Measurements from ENCODE around the gene KRTAP12-1. TPM values are rescaled to one million over a fixed set of nuclear protein-coding genes. Genes with fewer than 3 reads are reported as not detected.

KRTAP12-1 gene
- total RNA-seq, 2 donors from 2014 or later = not detected

GRCh38 chr21:44708213-44708865 is 26.4 kb upstream of the KRTAP12-1 start:
- ATAC-seq = no peak
- no peak overlapping the region for H3K4me3 Mint-ChIP-seq
- H3K4me1 Mint-ChIP-seq (ENCODE audit: low read depth in 2 of 2) = peaks cover 5 to 11% of the 10 kb centered on the region in 2 donors
- no peaks in the 10 kb centered on the region for H3K9me3 Mint-ChIP-seq
- no peak overlapping the region for H3K27ac Mint-ChIP-seq
- H3K36me3 Mint-ChIP-seq = peaks cover 9% of the 10 kb centered on the region
- peak; percentile 53 for DNase-seq (ENCODE audit: low spot score)
- peaks cover 33 to 47% of the 10 kb centered on the region in 2 donors for H3K27me3 Mint-ChIP-seq

DNA sequence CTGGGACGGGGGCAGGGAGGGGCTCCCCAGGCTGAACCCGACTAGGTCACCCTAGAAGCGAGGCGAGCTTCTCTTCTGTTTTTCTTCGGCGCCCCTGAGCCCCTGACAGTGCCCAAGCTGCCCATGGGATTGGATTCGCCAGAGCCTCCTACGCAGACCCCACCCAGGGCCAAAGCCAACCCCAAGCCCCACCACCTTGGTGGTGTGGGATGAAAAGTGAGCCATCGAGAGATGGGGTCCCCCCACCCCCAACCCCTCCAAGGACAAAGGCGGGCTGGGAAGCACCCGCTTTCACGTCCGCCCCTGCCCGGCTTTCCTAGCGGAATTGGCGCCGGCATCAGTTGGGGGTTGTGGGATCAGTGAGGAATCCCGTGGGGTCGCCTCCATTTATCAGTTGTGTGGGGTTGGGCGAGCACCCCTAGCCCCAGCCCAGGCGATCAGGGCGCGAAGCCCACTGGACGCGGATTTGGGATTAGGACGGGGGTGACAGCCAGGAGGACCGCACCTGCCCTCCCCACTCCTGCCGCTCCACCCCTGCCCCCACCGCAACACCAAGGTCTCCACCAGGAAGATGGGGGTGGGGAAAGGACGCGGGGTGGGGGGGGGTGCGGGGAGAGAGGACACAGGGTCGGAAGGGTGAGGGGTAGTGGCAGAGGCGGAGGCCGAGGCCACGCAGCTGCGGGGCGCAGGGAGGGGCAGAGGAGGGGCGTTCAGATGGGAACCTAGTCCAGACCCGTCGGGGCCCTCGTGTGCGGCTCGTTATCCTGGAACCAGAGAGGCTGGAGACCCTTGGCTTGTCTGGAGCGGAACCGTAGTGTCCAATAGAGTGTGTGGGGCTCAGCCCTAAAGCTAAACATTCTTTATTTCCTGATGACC is 25.0 kb upstream of the KRTAP12-1 start:
- Mint-ChIP-seq H3K4me1 (ENCODE audit: low read depth in 2 of 2) (peaks cover 5 to 13% of the 10 kb centered on the region in 2 donors), H3K27me3 (peaks cover 45 to 50% of the 10 kb centered on the region in 2 donors), H3K36me3 (peaks cover 9% of the 10 kb centered on the region), H3K4me3 (no peak overlapping the region), H3K9me3 (no peaks in the 10 kb centered on the region), H3K27ac (no peak overlapping the region)
- peak; percentile 38 for DNase-seq (ENCODE audit: low spot score)
- no peak for ATAC-seq

- peaks cover 5 to 13% of the 10 kb centered on the region in 2 donors for H3K4me1 Mint-ChIP-seq (ENCODE audit: low read depth in 2 of 2)
- H3K27ac Mint-ChIP-seq = no peak overlapping the region
- ATAC-seq (no peak), DNase-seq (ENCODE audit: low spot score) (peak; percentile 42)
- peaks cover 49% of the 10 kb centered on the region in 2 donors for H3K27me3 Mint-ChIP-seq
- peaks cover 9% of the 10 kb centered on the region for H3K36me3 Mint-ChIP-seq
- H3K4me3 Mint-ChIP-seq = no peak overlapping the region
- H3K9me3 Mint-ChIP-seq = no peaks in the 10 kb centered on the region
Measured at GRCh38 chr21:44706026-44706705, 24.2 kb upstream of the KRTAP12-1 start.

- peaks cover 52 to 56% of the 10 kb centered on the region in 2 donors for H3K27me3 Mint-ChIP-seq
- no peak for ATAC-seq
- H3K4me3 Mint-ChIP-seq = no peak overlapping the region
- peaks cover 5 to 13% of the 10 kb centered on the region in 2 donors for H3K4me1 Mint-ChIP-seq (ENCODE audit: low read depth in 2 of 2)
- no peak overlapping the region for H3K27ac Mint-ChIP-seq
- no peaks in the 10 kb centered on the region for H3K9me3 Mint-ChIP-seq
- H3K36me3 Mint-ChIP-seq = peaks cover 9% of the 10 kb centered on the region
- DNase-seq (ENCODE audit: low spot score) = peak; percentile 18
Measured at GRCh38 chr21:44704636-44705001, 22.7 kb upstream of the KRTAP12-1 start.

DNA sequence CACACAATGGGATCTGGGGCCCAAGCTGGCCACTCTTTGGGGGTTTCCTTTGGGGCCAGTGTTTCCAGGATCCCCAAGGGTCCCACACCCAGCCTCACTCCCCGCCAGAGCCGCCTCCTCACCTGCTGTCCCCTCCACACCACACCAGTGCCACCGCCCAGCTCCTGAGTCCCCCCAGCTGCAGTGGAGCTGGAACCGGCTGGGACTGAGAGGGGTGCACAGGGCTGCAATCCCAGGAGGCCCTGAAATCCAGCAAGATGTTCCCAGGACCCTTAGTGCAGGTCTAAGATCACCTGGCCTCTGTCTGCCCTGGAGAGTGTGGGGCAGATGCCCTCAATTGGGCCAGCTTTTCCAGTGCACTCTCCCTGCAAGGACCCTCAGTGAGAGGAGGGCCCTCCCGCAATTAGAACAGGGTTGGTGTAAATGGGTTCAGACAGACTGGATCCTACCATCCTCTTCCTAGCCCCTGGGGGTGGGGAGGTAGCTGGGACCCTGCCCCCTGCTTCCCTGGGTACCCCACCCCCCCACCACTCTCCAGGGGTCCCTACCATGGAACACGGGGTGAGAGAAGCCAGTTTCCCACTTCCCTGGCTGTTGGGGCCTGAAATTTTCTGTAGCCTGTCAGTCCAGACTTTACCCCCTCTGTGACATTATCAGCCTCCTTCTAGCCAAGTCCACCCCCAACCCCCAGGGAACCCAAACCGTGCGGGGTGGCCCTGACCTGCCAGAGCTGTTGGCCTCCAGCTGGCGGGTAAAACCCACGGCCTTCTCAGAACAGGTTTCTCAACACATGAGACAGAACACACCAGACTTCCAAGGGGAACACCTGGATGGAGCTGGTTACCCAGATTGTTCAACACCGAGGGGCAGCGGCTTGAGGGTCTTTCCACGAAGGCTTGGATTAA is 22.0 kb upstream of the KRTAP12-1 start:
- Mint-ChIP-seq H3K27me3 (peaks cover 52 to 56% of the 10 kb centered on the region in 2 donors), H3K27ac (no peak overlapping the region), H3K4me1 (ENCODE audit: low read depth in 2 of 2) (peaks cover 5 to 10% of the 10 kb centered on the region in 2 donors), H3K9me3 (no peaks in the 10 kb centered on the region), H3K36me3 (peaks cover 9% of the 10 kb centered on the region), H3K4me3 (no peak overlapping the region)
- DNase-seq (ENCODE audit: low spot score) (peak; percentile 38), ATAC-seq (no peak)

DNA sequence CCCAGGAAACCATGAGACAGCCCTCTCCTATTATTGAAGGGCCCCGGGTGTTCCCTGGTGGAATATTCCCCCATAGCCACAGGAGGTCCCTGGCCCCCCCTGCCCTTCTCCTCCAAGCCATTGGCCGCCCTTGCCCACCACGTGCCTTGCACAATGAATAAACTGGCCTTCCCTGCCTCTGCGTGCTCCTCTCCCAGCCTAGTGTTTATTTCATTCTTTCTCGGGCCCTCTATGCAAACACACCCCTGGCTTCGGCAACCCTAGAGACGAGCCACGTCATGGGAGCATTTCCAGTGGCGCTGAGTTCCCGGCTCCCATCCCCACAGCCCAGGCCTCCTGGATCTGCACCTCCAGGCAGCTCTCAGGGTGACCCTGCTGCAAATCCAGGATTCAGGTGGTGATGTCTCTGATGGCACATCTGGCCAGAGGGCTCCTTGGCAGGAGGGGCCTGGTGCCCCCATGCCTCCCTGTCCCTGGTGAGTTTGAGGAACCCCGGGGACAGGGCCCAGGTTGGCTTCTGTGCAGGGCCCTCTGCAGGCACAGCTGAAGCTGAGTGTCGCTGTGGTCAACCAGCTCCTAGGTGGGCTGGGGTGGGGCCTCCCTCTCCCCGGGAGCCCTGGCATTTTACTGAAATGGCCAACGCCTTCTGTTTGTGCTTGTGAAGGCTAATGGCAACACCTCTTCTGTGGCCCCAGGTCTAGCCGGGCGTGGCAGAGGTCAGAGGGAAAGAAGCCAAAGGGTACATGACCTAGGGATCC is 21.2 kb upstream of the KRTAP12-1 start:
- H3K27ac Mint-ChIP-seq = no peak overlapping the region
- peaks cover 53 to 60% of the 10 kb centered on the region in 2 donors for H3K27me3 Mint-ChIP-seq
- H3K36me3 Mint-ChIP-seq = peaks cover 9% of the 10 kb centered on the region
- no peaks in the 10 kb centered on the region for H3K9me3 Mint-ChIP-seq
- H3K4me1 Mint-ChIP-seq (ENCODE audit: low read depth in 2 of 2) = peaks cover 5 to 11% of the 10 kb centered on the region in 2 donors
- DNase-seq (ENCODE audit: low spot score) (peak; percentile 47), ATAC-seq (no peak)
- no peak overlapping the region for H3K4me3 Mint-ChIP-seq

DNA sequence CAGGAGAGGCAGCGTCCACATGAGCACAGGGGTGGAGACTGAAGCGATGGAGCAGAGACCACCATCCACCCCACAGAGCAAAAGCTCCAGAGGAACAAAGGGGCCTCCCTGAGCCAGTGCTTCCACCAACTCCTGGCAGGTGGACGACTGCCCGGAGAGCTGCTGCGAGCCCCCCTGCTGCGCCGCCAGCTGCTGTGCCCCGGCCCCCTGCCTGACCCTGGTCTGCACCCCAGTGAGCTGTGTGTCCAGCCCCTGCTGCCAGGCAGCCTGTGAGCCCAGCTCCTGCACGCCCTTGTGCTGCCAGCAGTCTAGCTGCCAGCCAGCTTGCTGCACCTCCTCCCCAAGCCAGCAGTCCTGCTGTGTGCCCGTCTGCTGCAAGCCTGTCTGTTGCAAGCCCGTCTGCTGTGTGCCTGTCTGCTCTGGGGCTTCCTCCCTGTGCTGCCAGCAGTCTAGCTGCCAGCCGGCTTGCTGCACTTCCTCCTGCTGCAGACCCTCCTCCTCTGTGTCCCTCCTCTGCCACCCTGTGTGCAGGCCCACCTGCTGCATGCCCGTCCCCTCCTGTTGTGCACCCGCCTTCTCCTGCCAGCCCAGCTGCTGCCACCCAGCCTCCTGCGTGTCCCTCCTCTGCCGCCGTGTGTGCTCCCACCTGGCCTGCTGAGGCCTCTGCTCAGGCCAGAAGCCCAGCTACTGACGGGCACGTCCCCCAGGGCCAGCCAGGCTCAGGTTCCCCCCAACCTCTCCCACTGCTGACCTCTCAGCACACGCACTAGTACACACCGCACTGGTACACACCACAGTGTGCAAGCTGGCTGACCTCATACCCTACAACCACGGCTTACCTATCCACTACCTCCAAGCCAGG is 20.4 kb upstream of the KRTAP12-1 start:
- Mint-ChIP-seq H3K9me3 (no peaks in the 10 kb centered on the region), H3K4me1 (ENCODE audit: low read depth in 2 of 2) (peaks cover 5 to 18% of the 10 kb centered on the region in 2 donors), H3K27me3 (peaks cover 54 to 63% of the 10 kb centered on the region in 2 donors), H3K36me3 (peaks cover 9% of the 10 kb centered on the region), H3K4me3 (no peak overlapping the region), H3K27ac (no peak overlapping the region)
- ATAC-seq (peak in 1 of 2 donors; percentile 30), DNase-seq (ENCODE audit: low spot score) (peak; percentile 48)

DNA sequence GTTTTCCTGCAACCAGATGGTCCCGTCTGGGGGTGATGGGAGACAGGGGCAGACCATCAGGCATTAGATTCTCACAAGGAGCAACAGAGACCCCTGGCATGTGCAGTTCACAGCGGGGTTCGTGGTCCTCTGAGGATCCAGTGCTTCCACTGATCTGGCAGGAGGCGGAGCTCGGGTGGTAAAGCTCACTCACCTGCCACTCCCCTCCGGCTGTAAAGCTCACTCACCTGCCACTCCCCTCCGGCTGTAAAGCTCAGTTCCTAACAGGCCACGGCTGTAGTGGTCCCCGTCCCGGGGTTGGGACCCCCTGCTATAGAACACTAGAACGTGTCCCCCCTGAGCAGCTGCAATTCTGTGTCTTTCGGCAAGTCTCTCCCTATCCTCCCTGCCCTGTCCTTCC is 19.6 kb upstream of the KRTAP12-1 start:
- H3K27me3 Mint-ChIP-seq = peaks cover 61 to 69% of the 10 kb centered on the region in 2 donors
- peaks cover 5 to 18% of the 10 kb centered on the region in 2 donors for H3K4me1 Mint-ChIP-seq (ENCODE audit: low read depth in 2 of 2)
- H3K36me3 Mint-ChIP-seq = peaks cover 9% of the 10 kb centered on the region
- DNase-seq (ENCODE audit: low spot score) = peak; percentile 42
- no peak for ATAC-seq
- no peaks in the 10 kb centered on the region for H3K9me3 Mint-ChIP-seq
- H3K27ac Mint-ChIP-seq = no peak overlapping the region
- no peak overlapping the region for H3K4me3 Mint-ChIP-seq

- peak; percentile 53 for DNase-seq (ENCODE audit: low spot score)
- no peak for ATAC-seq
- Mint-ChIP-seq H3K4me3 (no peak overlapping the region), H3K27ac (no peak overlapping the region), H3K36me3 (peaks cover 9% of the 10 kb centered on the region), H3K9me3 (no peaks in the 10 kb centered on the region), H3K27me3 (peaks cover 66 to 73% of the 10 kb centered on the region in 2 donors), H3K4me1 (ENCODE audit: low read depth in 2 of 2) (peaks cover 4 to 15% of the 10 kb centered on the region in 2 donors)
Measured at GRCh38 chr21:44701023-44701400, 19.0 kb upstream of the KRTAP12-1 start.

DNA sequence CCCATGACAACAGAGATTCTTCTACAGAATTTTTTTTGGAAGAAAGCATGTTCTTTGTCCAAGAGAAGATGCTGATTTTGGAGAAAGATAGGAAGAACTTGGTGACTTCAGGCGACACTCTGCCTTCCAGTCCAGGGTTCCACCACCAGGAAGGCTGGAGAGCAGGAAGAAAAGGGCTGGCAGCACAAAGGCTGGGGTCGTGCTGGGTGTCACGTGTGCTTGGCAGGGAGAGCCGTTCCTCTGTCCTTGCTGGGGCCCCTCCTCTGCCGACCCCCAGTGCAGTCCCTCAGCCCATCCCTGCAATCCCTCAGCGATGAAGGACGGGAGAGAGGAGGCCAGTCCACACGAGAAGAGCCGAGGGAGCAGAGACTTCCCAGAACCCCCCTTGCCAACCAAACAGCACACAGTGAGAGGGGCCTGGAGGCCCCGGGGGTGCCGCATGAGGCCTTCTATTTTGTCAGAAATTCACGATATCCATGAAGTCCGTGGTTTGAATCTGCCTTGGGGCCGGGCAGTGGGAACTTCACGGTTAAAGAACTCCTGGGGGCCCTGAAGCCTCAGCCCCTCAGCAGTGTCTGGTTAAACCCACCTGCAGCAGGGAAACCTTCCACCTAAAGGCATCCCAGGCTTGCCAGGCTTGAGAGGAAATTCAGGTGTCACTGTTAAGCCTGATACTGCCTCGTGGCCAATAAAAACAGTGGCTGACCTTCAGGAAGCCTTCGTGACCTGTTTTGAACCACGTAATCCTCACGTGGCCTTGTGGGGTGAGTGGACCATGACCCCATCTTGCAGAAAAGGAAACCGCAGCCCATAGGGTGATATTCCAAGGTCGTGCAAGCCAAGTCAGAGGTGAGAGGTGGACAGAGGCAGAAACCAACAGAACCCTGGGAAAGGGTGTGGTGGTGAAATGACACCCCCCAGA is 18.4 kb upstream of the KRTAP12-1 start:
- H3K36me3 Mint-ChIP-seq = peaks cover 4% of the 10 kb centered on the region
- ATAC-seq = no peak
- no peaks in the 10 kb centered on the region for H3K9me3 Mint-ChIP-seq
- H3K4me3 Mint-ChIP-seq = no peak overlapping the region
- no peak overlapping the region for H3K27ac Mint-ChIP-seq
- peak; percentile 58 for DNase-seq (ENCODE audit: low spot score)
- H3K27me3 Mint-ChIP-seq = peaks cover 63 to 68% of the 10 kb centered on the region in 2 donors
- H3K4me1 Mint-ChIP-seq (ENCODE audit: low read depth in 2 of 2) = peaks cover 0 to 11% of the 10 kb centered on the region in 2 donors

DNA sequence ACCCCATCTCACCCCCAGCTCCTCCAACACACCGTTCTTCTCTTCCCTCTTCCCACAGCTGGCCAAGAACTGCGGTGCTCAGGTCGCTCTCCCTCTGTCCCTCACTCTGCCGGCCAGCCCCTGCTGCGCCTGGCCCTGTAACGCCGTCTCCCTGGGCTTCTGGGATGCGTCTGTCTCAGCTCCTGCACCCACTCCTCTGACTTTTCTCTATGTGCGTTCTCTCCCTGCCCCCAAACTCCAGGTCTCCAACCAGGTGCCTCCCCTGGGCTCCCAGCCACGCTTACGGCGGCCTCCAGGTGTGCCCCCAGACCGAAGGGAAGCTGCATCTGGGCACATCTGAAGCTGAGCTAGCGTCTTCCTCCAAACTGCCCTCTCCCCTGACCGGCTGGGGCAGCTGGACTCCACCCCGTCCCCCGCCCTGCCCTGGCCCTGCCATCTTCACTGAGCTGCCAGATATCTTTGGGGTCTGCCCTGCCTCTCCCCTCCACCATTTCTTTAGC is 17.6 kb upstream of the KRTAP12-1 start:
- DNase-seq (ENCODE audit: low spot score) (peak; percentile 32), ATAC-seq (no peak)
- no peaks in the 10 kb centered on the region for H3K9me3 Mint-ChIP-seq
- H3K4me3 Mint-ChIP-seq = no peak overlapping the region
- peaks cover 60 to 63% of the 10 kb centered on the region in 2 donors for H3K27me3 Mint-ChIP-seq
- peaks cover 0 to 11% of the 10 kb centered on the region in 2 donors for H3K4me1 Mint-ChIP-seq (ENCODE audit: low read depth in 2 of 2)
- no peaks in the 10 kb centered on the region for H3K36me3 Mint-ChIP-seq
- no peak overlapping the region for H3K27ac Mint-ChIP-seq
